Measurements from ENCODE around the gene INTS4. TPM values are rescaled to one million over a fixed set of nuclear protein-coding genes. Genes with fewer than 3 reads are reported as not detected.

INTS4 gene, protein sequence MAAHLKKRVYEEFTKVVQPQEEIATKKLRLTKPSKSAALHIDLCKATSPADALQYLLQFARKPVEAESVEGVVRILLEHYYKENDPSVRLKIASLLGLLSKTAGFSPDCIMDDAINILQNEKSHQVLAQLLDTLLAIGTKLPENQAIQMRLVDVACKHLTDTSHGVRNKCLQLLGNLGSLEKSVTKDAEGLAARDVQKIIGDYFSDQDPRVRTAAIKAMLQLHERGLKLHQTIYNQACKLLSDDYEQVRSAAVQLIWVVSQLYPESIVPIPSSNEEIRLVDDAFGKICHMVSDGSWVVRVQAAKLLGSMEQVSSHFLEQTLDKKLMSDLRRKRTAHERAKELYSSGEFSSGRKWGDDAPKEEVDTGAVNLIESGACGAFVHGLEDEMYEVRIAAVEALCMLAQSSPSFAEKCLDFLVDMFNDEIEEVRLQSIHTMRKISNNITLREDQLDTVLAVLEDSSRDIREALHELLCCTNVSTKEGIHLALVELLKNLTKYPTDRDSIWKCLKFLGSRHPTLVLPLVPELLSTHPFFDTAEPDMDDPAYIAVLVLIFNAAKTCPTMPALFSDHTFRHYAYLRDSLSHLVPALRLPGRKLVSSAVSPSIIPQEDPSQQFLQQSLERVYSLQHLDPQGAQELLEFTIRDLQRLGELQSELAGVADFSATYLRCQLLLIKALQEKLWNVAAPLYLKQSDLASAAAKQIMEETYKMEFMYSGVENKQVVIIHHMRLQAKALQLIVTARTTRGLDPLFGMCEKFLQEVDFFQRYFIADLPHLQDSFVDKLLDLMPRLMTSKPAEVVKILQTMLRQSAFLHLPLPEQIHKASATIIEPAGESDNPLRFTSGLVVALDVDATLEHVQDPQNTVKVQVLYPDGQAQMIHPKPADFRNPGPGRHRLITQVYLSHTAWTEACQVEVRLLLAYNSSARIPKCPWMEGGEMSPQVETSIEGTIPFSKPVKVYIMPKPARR
- total RNA-seq, result 28.9 and 47.9 TPM in 2 replicates

GRCh38 chr11:77994434-77995362 is at the start of gene INTS4:
Gene INTS4, minus strand, starts transcription at chr11:77994668. Its CDS starts 25 bp downstream, at chr11:77994643.

GRCh38 chr11:78022397-78023396 is 28.2 kb upstream of the INTS4 start, which contains the start of gene KCTD14:
Gene KCTD14, minus strand, starts transcription at chr11:78023276. Its CDS starts 27 bp downstream, at chr11:78023249.

Other genes with a start within 250 kb of the INTS4 start
- gene RSF1, start 173.9 kb downstream of the INTS4 start, total RNA-seq, result 7.8 and 13.5 TPM in 2 replicates
- 15.3 and 37.4 TPM in 2 replicates for gene AAMDC, start 173.5 kb downstream of the INTS4 start, total RNA-seq
- 2.6 and 4.1 TPM in 2 replicates for gene KCTD14, start 28.6 kb upstream of the INTS4 start, total RNA-seq
- not detected in 2 replicates for gene THRSP, start 69.2 kb upstream of the INTS4 start, total RNA-seq
- gene NDUFC2, start 85.2 kb upstream of the INTS4 start, total RNA-seq, result 132 and 234 TPM in 2 replicates
- gene ALG8, start 145.0 kb upstream of the INTS4 start, total RNA-seq, result 42.4 and 69.5 TPM in 2 replicates
- 8.7 and 9.5 TPM in 2 replicates for gene KCTD21, start 194.0 kb upstream of the INTS4 start, total RNA-seq
- gene USP35, start 194.3 kb upstream of the INTS4 start, total RNA-seq, result 7.8 and 12.7 TPM in 2 replicates

Data from myometrial cell (primary cell).